H9 (cell line): Measurements from ENCODE around the gene SPRED2. TPM values are rescaled to one million over a fixed set of nuclear protein-coding genes. Genes with fewer than 3 reads are reported as not detected.

Experiments
- DNase-seq: peaks from one replicate; pipeline ENCODE4 v3.0.0-alpha.2; 2017
- H2AFZ ChIP-seq: one replicate; pipeline ENCODE4 v1.6.1; 2013; ENCODE audit warnings: mild to moderate bottlenecking, low read length, control low read depth, moderate library complexity
- H2AK5ac ChIP-seq: 2 replicates; pipeline ENCODE4 v1.6.1; 2013; ENCODE audit warnings: low read length, control low read depth, mixed read lengths; ENCODE audit not compliant: insufficient read length
- H2BK120ac ChIP-seq: one replicate; pipeline ENCODE4 v1.6.1; 2013; ENCODE audit warnings: low read depth, mild to moderate bottlenecking, low read length, control low read depth, inconsistent platforms; ENCODE audit not compliant: poor library complexity, severe bottlenecking
- H2BK12ac ChIP-seq: 2 replicates; pipeline ENCODE4 v1.6.1; 2013; ENCODE audit warnings: low read length, control low read depth, mixed read lengths, low read depth; ENCODE audit not compliant: insufficient read length
- H2BK15ac ChIP-seq: 2 replicates; pipeline ENCODE4 v1.6.1; 2013; ENCODE audit warnings: low read depth, low read length, control low read depth
- H2BK20ac ChIP-seq: one replicate; pipeline ENCODE4 v1.6.1; 2013; ENCODE audit warnings: low read depth, mild to moderate bottlenecking, low read length, control low read depth, inconsistent platforms; ENCODE audit not compliant: poor library complexity, severe bottlenecking
- H2BK5ac ChIP-seq: 2 replicates; pipeline ENCODE4 v1.6.1; 2013; ENCODE audit warnings: low read length, control low read depth, mixed read lengths; ENCODE audit not compliant: insufficient read length
- H3K14ac ChIP-seq: 2 replicates; pipeline ENCODE4 v1.6.1; 2013; ENCODE audit warnings: low read length, control low read depth; ENCODE audit not compliant: insufficient read depth
- H3K18ac ChIP-seq: 2 replicates; pipeline ENCODE4 v1.6.1; 2013; ENCODE audit warnings: low read depth, mild to moderate bottlenecking, mixed read lengths, low read length, control low read depth; ENCODE audit not compliant: insufficient read length
- H3K23ac ChIP-seq: 2 replicates; pipeline ENCODE4 v1.6.1; 2013; ENCODE audit warnings: low read length, control low read depth, mixed read lengths, low read depth; ENCODE audit not compliant: insufficient read length
- H3K23me2 ChIP-seq: 2 replicates; pipeline ENCODE4 v1.6.1; 2013; ENCODE audit warnings: low read depth, mild to moderate bottlenecking, mixed read lengths, low read length, control low read depth; ENCODE audit not compliant: insufficient read length, poor library complexity, severe bottlenecking
- H3K27ac ChIP-seq: 2 replicates; pipeline ENCODE4 v1.5.1; 2013; ENCODE audit warnings: low read length, control low read depth, mixed read lengths, low read depth; ENCODE audit not compliant: insufficient read length
- H3K27me3 ChIP-seq: 2 replicates; pipeline ENCODE4 v1.6.1; 2013; ENCODE audit warnings: low read length, control low read depth, inconsistent platforms; ENCODE audit not compliant: insufficient read depth
- H3K4ac ChIP-seq: 2 replicates; pipeline ENCODE4 v1.6.1; 2013; ENCODE audit warnings: low read depth, mild to moderate bottlenecking, control low read depth, inconsistent platforms, low read length, moderate library complexity
- H3K4me1 ChIP-seq: 2 replicates; pipeline ENCODE4 v1.6.1; 2013; ENCODE audit warnings: low read length, control low read depth, inconsistent platforms; ENCODE audit not compliant: insufficient read depth
- H3K4me2 ChIP-seq: 2 replicates; pipeline ENCODE4 v1.6.1; 2013; ENCODE audit warnings: low read length, control low read depth, mixed read lengths; ENCODE audit not compliant: insufficient read length, insufficient read depth
- H3K56ac ChIP-seq: 2 replicates; pipeline ENCODE4 v1.6.1; 2013; ENCODE audit warnings: low read depth, mild to moderate bottlenecking, mixed read lengths, low read length, control low read depth; ENCODE audit not compliant: insufficient read length
- H3K79me1 ChIP-seq: 2 replicates; pipeline ENCODE4 v1.6.1; 2013; ENCODE audit warnings: low read depth, mild to moderate bottlenecking, moderate library complexity, low read length, control low read depth, inconsistent platforms; ENCODE audit not compliant: insufficient read depth, poor library complexity, severe bottlenecking
- H3K79me2 ChIP-seq: 2 replicates; pipeline ENCODE4 v1.6.1; 2013; ENCODE audit warnings: low read length, control low read depth, inconsistent platforms; ENCODE audit not compliant: insufficient read depth
- H3K9ac ChIP-seq: 2 replicates; pipeline ENCODE4 v1.6.1; 2013; ENCODE audit warnings: low read length, control low read depth, mixed read lengths; ENCODE audit not compliant: insufficient read length; ENCODE audit errors: extremely low read depth
- H3K9me3 ChIP-seq: one replicate; pipeline ENCODE4 v1.6.1; 2013; ENCODE audit warnings: low read depth, low read length, inconsistent platforms; ENCODE audit not compliant: control insufficient read depth
- H3T11ph ChIP-seq: one replicate; pipeline ENCODE4 v1.6.1; 2013; ENCODE audit warnings: mild to moderate bottlenecking, low read length, control low read depth, inconsistent platforms
- H4K20me1 ChIP-seq: one replicate; pipeline ENCODE4 v1.6.1; 2013; ENCODE audit not compliant: control insufficient read depth, insufficient read length, insufficient read depth
- H4K5ac ChIP-seq: 2 replicates; pipeline ENCODE4 v1.6.1; 2013; ENCODE audit warnings: low read depth, mild to moderate bottlenecking, mixed read lengths, low read length, control low read depth; ENCODE audit not compliant: insufficient read length
- H4K8ac ChIP-seq: replicated peaks from 2 replicates; pipeline ENCODE4 v1.6.1; 2013; ENCODE audit warnings: low read length, control low read depth, mixed read lengths, low read depth; ENCODE audit not compliant: insufficient read length
- H4K91ac ChIP-seq: 2 replicates; pipeline ENCODE4 v1.6.1; 2013; ENCODE audit warnings: low read depth, mild to moderate bottlenecking, moderate library complexity, mixed read lengths, low read length, control low read depth; ENCODE audit not compliant: insufficient read length
- H3K27ac Mint-ChIP-seq, 3 experiments: 2 replicates in 2 of 3; 3 replicates in 1 of 3; pipeline ENCODE4 v1.8.0; 2020 to 2021; ENCODE audit warnings: mixed read lengths in 3 of 3, mild to moderate bottlenecking in 1 of 3, moderate library complexity in 1 of 3
- H3K27me3 Mint-ChIP-seq: 2 replicates; pipeline ENCODE4 v1.8.0; 2021; ENCODE audit warnings: low read depth, mild to moderate bottlenecking, moderate library complexity, mixed read lengths
- H3K36me3 Mint-ChIP-seq, 3 experiments: 2 replicates in 2 of 3; 3 replicates in 1 of 3; pipeline ENCODE4 v1.8.0; 2020 to 2021; ENCODE audit warnings: low read depth in 3 of 3, mixed read lengths in 3 of 3; ENCODE audit not compliant: insufficient read depth in 1 of 3
- H3K4me1 Mint-ChIP-seq, 2 experiments: 2 replicates each; pipeline ENCODE4 v1.8.0; 2020; ENCODE audit warnings: mixed read lengths in 2 of 2
- H3K4me3 Mint-ChIP-seq, 2 experiments: 2 replicates in 1 of 2; 3 replicates in 1 of 2; pipeline ENCODE4 v1.8.0; 2020 to 2021; ENCODE audit warnings: mild to moderate bottlenecking in 2 of 2, mixed read lengths in 2 of 2, moderate library complexity in 1 of 2
- H3K9me3 Mint-ChIP-seq, 2 experiments: 2 replicates in 1 of 2; 3 replicates in 1 of 2; pipeline ENCODE4 v1.8.0; 2020; ENCODE audit warnings: mild to moderate bottlenecking in 2 of 2, mixed read lengths in 2 of 2, moderate library complexity in 1 of 2
- total RNA-seq: library from RNA; stranded (reverse); gene quantifications from 2 replicates; pipeline ENCODE4 v1.2.1, GENCODE V29; 2021
- TF ChIP-seq, protein P1 (sequence below): fragments of 200-600 bp; sonication (generic); conservative IDR thresholded peaks from 3 replicates; pipeline ENCODE4 v1.8.0; 2021; ENCODE audit warnings: antibody characterized with exemption, mild to moderate bottlenecking

The SPRED2 gene
- total RNA-seq, 1 experiment from 2014 or later = 23.5 TPM

DNA sequence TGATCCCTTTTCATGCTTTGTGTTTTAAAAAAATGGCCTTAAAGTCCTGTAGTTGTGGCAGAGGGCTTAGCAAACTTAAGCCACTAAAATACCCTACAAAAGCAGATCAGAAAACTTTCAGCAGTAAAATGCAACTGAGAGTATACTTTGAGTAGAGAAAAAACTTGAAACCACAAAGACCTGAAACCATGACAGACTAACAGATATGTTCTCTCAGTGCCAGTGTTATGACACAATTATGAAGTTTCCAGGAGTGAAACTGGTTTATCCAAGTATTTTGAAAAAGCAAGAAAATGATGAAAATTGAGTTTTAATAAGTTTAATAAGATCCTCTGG is 74.5 kb downstream of the SPRED2 start:
- no peak overlapping the region for H2BK20ac ChIP-seq
- no peak overlapping the region for H3K27ac ChIP-seq
- Mint-ChIP-seq H3K9me3 (no peaks in the 10 kb centered on the region), H3K4me3 (no peak overlapping the region), H3K27ac (no peak overlapping the region), H3K4me1 (peaks cover 17 to 27% of the 10 kb centered on the region in 2 experiments), H3K27me3 (peaks cover 39% of the 10 kb centered on the region), H3K36me3 (no peaks in the 10 kb centered on the region)
- no peak overlapping the region for H2BK120ac ChIP-seq
- H3K4me1 ChIP-seq = peaks cover 8% of the 10 kb centered on the region; the same call in 1 of the 2 replicates
- H4K5ac ChIP-seq = no peak overlapping the region
- H3K9me3 ChIP-seq = no peaks in the 10 kb centered on the region
- DNase-seq = no peak
- no peak overlapping the region for H3K9ac ChIP-seq
- H2BK15ac ChIP-seq = no peak overlapping the region
- no peak overlapping the region for H4K8ac ChIP-seq
- no peak overlapping the region for H2BK5ac ChIP-seq
- no peaks in the 10 kb centered on the region for H3K27me3 ChIP-seq
- TF ChIP-seq, protein P1, sequence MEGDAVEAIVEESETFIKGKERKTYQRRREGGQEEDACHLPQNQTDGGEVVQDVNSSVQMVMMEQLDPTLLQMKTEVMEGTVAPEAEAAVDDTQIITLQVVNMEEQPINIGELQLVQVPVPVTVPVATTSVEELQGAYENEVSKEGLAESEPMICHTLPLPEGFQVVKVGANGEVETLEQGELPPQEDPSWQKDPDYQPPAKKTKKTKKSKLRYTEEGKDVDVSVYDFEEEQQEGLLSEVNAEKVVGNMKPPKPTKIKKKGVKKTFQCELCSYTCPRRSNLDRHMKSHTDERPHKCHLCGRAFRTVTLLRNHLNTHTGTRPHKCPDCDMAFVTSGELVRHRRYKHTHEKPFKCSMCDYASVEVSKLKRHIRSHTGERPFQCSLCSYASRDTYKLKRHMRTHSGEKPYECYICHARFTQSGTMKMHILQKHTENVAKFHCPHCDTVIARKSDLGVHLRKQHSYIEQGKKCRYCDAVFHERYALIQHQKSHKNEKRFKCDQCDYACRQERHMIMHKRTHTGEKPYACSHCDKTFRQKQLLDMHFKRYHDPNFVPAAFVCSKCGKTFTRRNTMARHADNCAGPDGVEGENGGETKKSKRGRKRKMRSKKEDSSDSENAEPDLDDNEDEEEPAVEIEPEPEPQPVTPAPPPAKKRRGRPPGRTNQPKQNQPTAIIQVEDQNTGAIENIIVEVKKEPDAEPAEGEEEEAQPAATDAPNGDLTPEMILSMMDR = no peak
- no peak overlapping the region for H3K23ac ChIP-seq
- H4K91ac ChIP-seq = no peak overlapping the region
- H2BK12ac ChIP-seq = no peak overlapping the region
- H3K4me2 ChIP-seq = no peak overlapping the region
- no peak overlapping the region for H3K14ac ChIP-seq
- no peak overlapping the region for H3T11ph ChIP-seq
- H3K4ac ChIP-seq = no peak overlapping the region
- no peaks in the 10 kb centered on the region for H3K23me2 ChIP-seq
- peaks cover 2% of the 10 kb centered on the region for H3K79me1 ChIP-seq
- no peak overlapping the region for H3K56ac ChIP-seq
- no peak overlapping the region for H2AFZ ChIP-seq
- no peaks in the 10 kb centered on the region for H4K20me1 ChIP-seq
- H2AK5ac ChIP-seq = no peak overlapping the region
- no peak overlapping the region for H3K18ac ChIP-seq
- H3K79me2 ChIP-seq = no peaks in the 10 kb centered on the region; the same call in 1 of the 2 replicates
